ENCODE measurements around the gene HAP1. TPM values are rescaled to one million over a fixed set of nuclear protein-coding genes. Genes with fewer than 3 reads are reported as not detected.

HAP1 gene
- total and polyA plus RNA-seq, 7 donors = under 0.01 to 4.3 (median 0.71) TPM

- 86 to 91% methylated on average over 9 of the region's 9 CpGs for WGBS, 2 donors
- Histone ChIP-seq H3K4me1 (no peaks in the 10 kb centered on the region), H3K4me3 (no peak overlapping the region), H3K27me3 (no peaks in the 10 kb centered on the region), H3K27ac (no peak overlapping the region), H3K36me3 (peaks cover 0 to 58% (median 9%) of the 10 kb centered on the region in 4 donors), H3K9me3 (no peaks in the 10 kb centered on the region)
- no peak for DNase-seq
- intact Hi-C loops (cut with DNase I) = no loop called here
- TF ChIP-seq POLR2AphosphoS5 (IDR thresholded peaks at IDR 0.05) = no peak
Observed at GRCh38 chr17:41758601-41759000, 24.2 kb upstream of the HAP1 start.

- no peak for DNase-seq
- Histone ChIP-seq H3K27ac (no peak overlapping the region), H3K4me1 (no peaks in the 10 kb centered on the region), H3K36me3 (peaks cover 0 to 34% (median 3%) of the 10 kb centered on the region in 4 donors), H3K9me3 (no peaks in the 10 kb centered on the region), H3K4me3 (no peak overlapping the region), H3K27me3 (no peaks in the 10 kb centered on the region)
- intact Hi-C loops (cut with DNase I) = no loop called here
- no peak for TF ChIP-seq CTCF (IDR thresholded peaks at IDR 0.05)
- TF ChIP-seq POLR2AphosphoS5 (IDR thresholded peaks at IDR 0.05) = no peak
- no peak for TF ChIP-seq EP300 (IDR thresholded peaks at IDR 0.05)
- no peak for TF ChIP-seq POLR2A (IDR thresholded peaks at IDR 0.05)
- 76 to 83% methylated on average over 12 of the region's 12 CpGs for WGBS, 2 donors
Observed at GRCh38 chr17:41754066-41754465, 19.6 kb upstream of the HAP1 start.

- WGBS, 2 donors = 73 to 77% methylated on average over 3 of the region's 3 CpGs
- no peak for DNase-seq
- Histone ChIP-seq H3K36me3 (peaks cover 0 to 8% (median 0%) of the 10 kb centered on the region in 4 donors), H3K27ac (no peak overlapping the region), H3K4me3 (no peak overlapping the region), H3K27me3 (no peaks in the 10 kb centered on the region), H3K4me1 (no peaks in the 10 kb centered on the region), H3K9me3 (no peaks in the 10 kb centered on the region)
- no peak for TF ChIP-seq POLR2AphosphoS5 (IDR thresholded peaks at IDR 0.05)
- TF ChIP-seq CTCF (IDR thresholded peaks at IDR 0.05) = no peak
- no peak for TF ChIP-seq EP300 (IDR thresholded peaks at IDR 0.05)
- no peak for TF ChIP-seq POLR2A (IDR thresholded peaks at IDR 0.05)
- intact Hi-C loops (cut with DNase I) = no loop called here
Observed at GRCh38 chr17:41751288-41751687, 16.8 kb upstream of the HAP1 start.

- TF ChIP-seq CTCF (IDR thresholded peaks at IDR 0.05) = no peak
- TF ChIP-seq POLR2AphosphoS5 (IDR thresholded peaks at IDR 0.05) = no peak
- TF ChIP-seq EP300 (IDR thresholded peaks at IDR 0.05) = no peak
- no peak for TF ChIP-seq POLR2A (IDR thresholded peaks at IDR 0.05)
- Histone ChIP-seq H3K27ac (no peak overlapping the region), H3K9me3 (no peaks in the 10 kb centered on the region), H3K4me1 (no peaks in the 10 kb centered on the region), H3K36me3 (peaks cover 0 to 4% (median 0%) of the 10 kb centered on the region in 4 donors), H3K4me3 (no peak overlapping the region), H3K27me3 (no peaks in the 10 kb centered on the region)
- 83 to 86% methylated on average over 4 of the region's 4 CpGs for WGBS, 2 donors
- intact Hi-C loops (cut with DNase I) = no loop called here
- no peak for DNase-seq
Observed at GRCh38 chr17:41750862-41751261, 16.4 kb upstream of the HAP1 start.

- no peak overlapping the region for H3K27ac ChIP-seq
- H3K4me3 ChIP-seq = no peak overlapping the region
- 88 to 89% methylated on average over 6 of the region's 6 CpGs for WGBS, 2 donors
- no peaks in the 10 kb centered on the region for H3K27me3 ChIP-seq
- H3K9me3 ChIP-seq = no peaks in the 10 kb centered on the region
- no peaks in the 10 kb centered on the region for H3K36me3 ChIP-seq
- intact Hi-C loops (cut with DNase I) = no loop called here
- no peak for TF ChIP-seq POLR2AphosphoS5 (IDR thresholded peaks at IDR 0.05)
- TF ChIP-seq EP300 (IDR thresholded peaks at IDR 0.05) = no peak
- TF ChIP-seq POLR2A (IDR thresholded peaks at IDR 0.05) = no peak
- no peak for TF ChIP-seq CTCF (IDR thresholded peaks at IDR 0.05)
- H3K4me1 ChIP-seq = no peaks in the 10 kb centered on the region
- no peak for DNase-seq
Observed at GRCh38 chr17:41748275-41748674, 13.8 kb upstream of the HAP1 start.

All from sigmoid colon (tissue), 7 donors.